ENCODE data around the gene ZNF521.

The ZNF521 gene

DNA sequence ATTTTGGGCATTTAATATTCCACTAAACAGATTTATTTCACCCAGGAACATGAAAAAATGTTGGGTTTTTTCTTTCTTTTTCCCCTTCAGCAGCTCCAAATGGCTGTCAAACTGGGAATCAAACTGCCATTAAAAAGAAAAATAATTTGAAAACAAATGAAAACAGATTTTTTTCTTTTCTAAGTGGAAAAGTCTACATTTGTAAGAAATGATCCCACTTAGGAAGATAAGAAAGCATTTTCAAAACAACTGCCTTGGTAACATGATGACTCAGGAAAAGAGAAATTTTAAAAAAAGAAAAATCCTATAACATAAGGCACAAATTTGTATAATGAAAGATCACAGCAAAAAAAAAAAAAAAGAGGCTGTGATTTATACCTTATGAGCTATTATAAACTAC, 20.0 kb downstream of the ZNF521 start:
- H3K27me3 ChIP-seq (ENCODE audit: insufficient read depth, low read depth, severe bottlenecking): peaks cover 9% of the 10 kb centered on the region
- DNase-seq: no peak
- TF ChIP-seq, protein P1, sequence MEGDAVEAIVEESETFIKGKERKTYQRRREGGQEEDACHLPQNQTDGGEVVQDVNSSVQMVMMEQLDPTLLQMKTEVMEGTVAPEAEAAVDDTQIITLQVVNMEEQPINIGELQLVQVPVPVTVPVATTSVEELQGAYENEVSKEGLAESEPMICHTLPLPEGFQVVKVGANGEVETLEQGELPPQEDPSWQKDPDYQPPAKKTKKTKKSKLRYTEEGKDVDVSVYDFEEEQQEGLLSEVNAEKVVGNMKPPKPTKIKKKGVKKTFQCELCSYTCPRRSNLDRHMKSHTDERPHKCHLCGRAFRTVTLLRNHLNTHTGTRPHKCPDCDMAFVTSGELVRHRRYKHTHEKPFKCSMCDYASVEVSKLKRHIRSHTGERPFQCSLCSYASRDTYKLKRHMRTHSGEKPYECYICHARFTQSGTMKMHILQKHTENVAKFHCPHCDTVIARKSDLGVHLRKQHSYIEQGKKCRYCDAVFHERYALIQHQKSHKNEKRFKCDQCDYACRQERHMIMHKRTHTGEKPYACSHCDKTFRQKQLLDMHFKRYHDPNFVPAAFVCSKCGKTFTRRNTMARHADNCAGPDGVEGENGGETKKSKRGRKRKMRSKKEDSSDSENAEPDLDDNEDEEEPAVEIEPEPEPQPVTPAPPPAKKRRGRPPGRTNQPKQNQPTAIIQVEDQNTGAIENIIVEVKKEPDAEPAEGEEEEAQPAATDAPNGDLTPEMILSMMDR (IDR thresholded peaks at IDR 0.05; ENCODE audit: low read depth, low read length): no peak
- H3K9me3 ChIP-seq (ENCODE audit: severe bottlenecking): no peaks in the 10 kb centered on the region
- no peak overlapping the region for H3K27ac ChIP-seq
- H3K4me3 ChIP-seq (ENCODE audit: low read depth, low read length): no peak overlapping the region
- no peaks in the 10 kb centered on the region for H3K36me3 ChIP-seq

GRCh38 chr18:25329783-25330182, 22.2 kb downstream of the ZNF521 start:
- TF ChIP-seq, protein P1 (IDR thresholded peaks at IDR 0.05; ENCODE audit: low read depth, low read length): no peak
- H3K4me3 ChIP-seq (ENCODE audit: low read depth, low read length): no peak overlapping the region
- no peaks in the 10 kb centered on the region for H3K36me3 ChIP-seq
- DNase-seq: no peak
- H3K27ac ChIP-seq: no peak overlapping the region
- no peaks in the 10 kb centered on the region for H3K9me3 ChIP-seq (ENCODE audit: severe bottlenecking)
- peaks cover 9% of the 10 kb centered on the region for H3K27me3 ChIP-seq (ENCODE audit: insufficient read depth, low read depth, severe bottlenecking)

GRCh38 chr18:25327584-25327983, 24.4 kb downstream of the ZNF521 start:
- TF ChIP-seq, protein P1 (IDR thresholded peaks at IDR 0.05; ENCODE audit: low read depth, low read length): no peak

DNA sequence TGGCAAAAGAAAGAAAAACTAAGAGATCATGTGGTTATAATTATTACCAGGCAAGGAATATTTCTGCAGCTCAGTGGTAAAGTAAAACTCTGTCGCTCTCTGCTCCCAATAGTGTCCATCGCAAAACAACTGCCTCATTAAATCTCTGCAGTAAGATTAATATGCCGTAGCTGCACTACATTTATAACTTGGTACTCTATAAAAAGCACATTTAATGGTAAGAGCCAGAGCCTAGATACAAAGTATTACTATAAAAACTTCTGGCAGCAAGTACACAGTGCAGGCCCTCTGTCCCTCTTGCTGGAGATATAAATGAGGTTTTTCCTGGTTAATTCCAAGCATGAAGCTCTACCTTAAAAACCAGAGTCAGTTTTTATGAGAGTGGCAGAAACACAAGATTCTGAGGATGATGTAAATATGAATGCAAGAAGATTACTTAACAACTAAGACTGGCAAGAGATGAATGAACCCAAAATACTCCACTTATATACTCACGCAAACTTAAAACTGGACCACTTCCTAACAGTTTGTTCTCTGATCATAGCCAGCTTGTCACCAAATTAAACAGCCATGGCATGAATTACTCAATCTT, 25.5 kb downstream of the ZNF521 start:
- no peak overlapping the region for H3K4me3 ChIP-seq (ENCODE audit: low read depth, low read length)
- H3K27ac ChIP-seq: no peak overlapping the region
- DNase-seq: no peak
- peaks cover 9% of the 10 kb centered on the region for H3K27me3 ChIP-seq (ENCODE audit: insufficient read depth, low read depth, severe bottlenecking)
- H3K36me3 ChIP-seq: no peaks in the 10 kb centered on the region
- H3K9me3 ChIP-seq (ENCODE audit: severe bottlenecking): no peaks in the 10 kb centered on the region
- TF ChIP-seq, protein P1 (IDR thresholded peaks at IDR 0.05; ENCODE audit: low read depth, low read length): no peak

More at GRCh38 chr18:25327584-25327983, 24.4 kb downstream of the ZNF521 start:
- Histone ChIP-seq H3K9me3 (ENCODE audit: severe bottlenecking) (no peaks in the 10 kb centered on the region), H3K36me3 (no peaks in the 10 kb centered on the region), H3K4me3 (ENCODE audit: low read depth, low read length) (no peak overlapping the region), H3K27ac (no peak overlapping the region), H3K27me3 (ENCODE audit: insufficient read depth, low read depth, severe bottlenecking) (peaks cover 9% of the 10 kb centered on the region)
- no peak for DNase-seq

DNA sequence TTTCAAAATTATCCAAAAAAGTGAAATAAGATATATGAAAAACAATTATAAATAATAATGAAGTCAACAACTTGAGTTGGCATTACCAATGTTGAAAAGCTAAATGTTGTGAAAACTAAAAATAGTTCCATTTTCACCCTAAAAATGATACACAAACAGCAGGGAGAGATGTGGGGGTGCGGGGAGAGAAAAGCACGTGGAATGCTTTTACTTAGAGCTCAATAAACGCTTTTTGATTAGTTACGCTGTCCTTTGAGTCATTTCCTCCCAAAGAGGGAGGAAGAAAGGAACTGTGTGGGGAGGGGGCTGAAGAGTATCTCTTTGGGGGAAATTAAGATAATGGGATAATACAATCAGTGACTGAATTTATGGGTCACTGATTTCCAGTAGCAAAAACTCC, 29.2 kb downstream of the ZNF521 start:
- Histone ChIP-seq H3K9me3 (ENCODE audit: severe bottlenecking) (no peaks in the 10 kb centered on the region), H3K27ac (no peak overlapping the region), H3K27me3 (ENCODE audit: insufficient read depth, low read depth, severe bottlenecking) (peaks cover 4% of the 10 kb centered on the region), H3K4me3 (ENCODE audit: low read depth, low read length) (no peak overlapping the region), H3K36me3 (no peaks in the 10 kb centered on the region)
- no peak for DNase-seq
- TF ChIP-seq, protein P1 (IDR thresholded peaks at IDR 0.05; ENCODE audit: low read depth, low read length): no peak
